SK-N-MC (cell line): Measurements from ENCODE around the gene DNAH1.

Experiments
- EZH2 ChIP-seq: fragments of 200-600 bp; sonication (generic); IDR thresholded peaks from one replicate; pipeline ENCODE4 v1.6.1; 2017; ENCODE audit warnings: antibody characterized with exemption
- FOXP2 ChIP-seq: optimal IDR thresholded peaks from 2 replicates; pipeline ENCODE3; 2011; ENCODE audit warnings: mild to moderate bottlenecking, moderate library complexity; ENCODE audit not compliant: insufficient read depth; ENCODE audit errors: extremely low read length, control extremely low read depth
- POLR2AphosphoS5 ChIP-seq: IDR thresholded peaks from 2 replicates; pipeline ENCODE4 v1.6.1; 2012; ENCODE audit warnings: mild to moderate bottlenecking, low read depth, low read length, borderline replicate concordance

DNA sequence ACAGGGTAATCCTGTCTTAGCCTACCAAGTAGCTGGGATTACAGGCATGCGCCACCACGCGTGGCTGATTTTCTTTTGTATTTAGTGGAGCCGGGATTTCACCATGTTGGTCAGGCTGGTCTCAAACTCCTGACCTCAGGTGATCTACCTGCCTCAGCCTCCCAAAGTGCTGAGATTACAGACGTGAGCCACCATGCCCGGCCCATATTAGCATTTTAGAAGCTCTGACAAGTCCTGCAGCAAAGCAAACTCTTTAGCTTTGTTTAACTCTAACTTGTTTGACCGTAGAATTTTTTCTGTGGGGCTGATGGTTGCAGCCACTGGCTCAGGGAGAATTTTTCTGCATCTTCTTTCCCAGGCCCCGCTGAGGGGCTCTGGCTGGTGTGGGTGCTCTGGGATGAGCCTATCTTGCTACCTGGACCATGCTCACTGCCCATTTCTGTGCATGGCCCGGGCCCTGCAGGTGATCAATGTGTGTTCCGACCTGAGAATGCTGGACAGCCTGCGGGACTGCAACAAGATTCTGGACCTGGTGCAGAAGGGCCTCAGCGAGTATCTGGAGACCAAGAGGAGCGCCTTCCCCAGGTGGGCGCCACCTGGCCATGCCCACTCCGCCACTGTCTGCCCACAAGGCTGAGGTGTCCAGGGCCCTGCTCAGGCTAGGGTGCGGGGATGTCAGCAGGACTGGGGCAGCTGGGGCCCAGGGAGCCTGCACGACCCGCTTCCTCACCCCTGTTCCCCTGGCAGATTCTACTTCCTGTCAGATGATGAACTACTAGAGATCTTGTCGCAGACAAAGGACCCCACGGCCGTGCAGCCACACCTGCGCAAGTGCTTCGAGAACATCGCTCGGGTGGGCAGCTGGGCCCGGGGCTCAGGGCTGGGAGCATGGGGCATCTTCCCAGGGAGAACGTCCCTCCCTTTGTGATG lies 41.3 kb downstream of the DNAH1 start:
- TF ChIP-seq EZH2 (no peak), POLR2AphosphoS5 (no peak), FOXP2 (no peak)
